IgD-negative memory B cell (primary cell): ENCODE results near the gene BSPRY. TPM values are rescaled to one million over a fixed set of nuclear protein-coding genes. Genes with fewer than 3 reads are reported as not detected.
"Not testable (repeated sequence)": the region's sequence is repeated elsewhere in the genome, so short reads cannot be mapped to it uniquely, and the experiment has no call there.

Source experiments
- H3K27ac Mint-ChIP-seq, 3 donors: one replicate each; pipeline ENCODE4 v1.8.0; 2020 to 2022; ENCODE audit warnings: mild to moderate bottlenecking in 3 of 3, mixed read lengths in 3 of 3, moderate library complexity in 1 of 3
- H3K27me3 Mint-ChIP-seq: one replicate; pipeline ENCODE4 v1.8.0; 2021; ENCODE audit warnings: mixed read lengths
- H3K36me3 Mint-ChIP-seq: one replicate; pipeline ENCODE4 v1.8.0; 2020; ENCODE audit warnings: mild to moderate bottlenecking, mixed read lengths
- H3K4me1 Mint-ChIP-seq, 3 donors: one replicate each; pipeline ENCODE4 v1.8.0; 2020 to 2022; ENCODE audit warnings: mixed read lengths in 3 of 3, mild to moderate bottlenecking in 1 of 3
- H3K4me3 Mint-ChIP-seq, 4 donors: one replicate each; pipeline ENCODE4 v1.8.0; 2020 to 2022; ENCODE audit warnings: mild to moderate bottlenecking in 4 of 4, mixed read lengths in 4 of 4, moderate library complexity in 3 of 4
- H3K9me3 Mint-ChIP-seq, 3 donors: one replicate each; pipeline ENCODE4 v1.8.0; 2020 to 2021; ENCODE audit warnings: mixed read lengths in 3 of 3, mild to moderate bottlenecking in 1 of 3
- polyA plus RNA-seq: library from polyadenylated mRNA; unstranded; fragments of 300-500 nt; fragmentation: Illumina TruSeq; gene quantifications from one replicate; pipeline ENCODE4 v1.2.3, GENCODE V29; 2021

Gene BSPRY
- polyA plus RNA-seq, 1 donor from 2014 or later = 1.3 TPM

DNA sequence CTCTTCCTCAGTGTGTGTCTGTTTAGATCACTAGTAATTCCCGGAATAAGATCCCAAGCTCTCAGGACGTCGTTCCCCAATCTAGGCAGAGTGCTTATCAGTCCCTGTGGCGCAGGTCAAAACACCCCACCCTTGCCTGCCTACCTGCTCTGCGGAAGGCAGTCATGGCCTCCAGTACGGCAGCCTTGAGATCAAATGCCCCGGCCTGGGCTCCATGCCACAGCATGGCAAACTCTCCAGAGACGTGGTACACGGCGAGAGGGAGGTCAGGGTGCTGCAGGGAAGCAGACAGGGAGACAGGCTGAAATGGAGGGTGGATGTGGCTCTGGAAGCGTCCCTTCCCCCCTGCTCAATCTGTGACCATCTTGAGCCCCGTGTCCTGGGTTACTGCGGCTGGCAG, 39.5 kb downstream of the BSPRY start:
- no peaks in the 10 kb centered on the region for H3K27me3 Mint-ChIP-seq
- no peak overlapping the region for H3K27ac Mint-ChIP-seq
- H3K36me3 Mint-ChIP-seq = peaks cover 9% of the 10 kb centered on the region
- no peaks in the 10 kb centered on the region for H3K9me3 Mint-ChIP-seq
- peaks cover 0 to 2% (median 0%) of the 10 kb centered on the region in 3 donors for H3K4me1 Mint-ChIP-seq
- H3K4me3 Mint-ChIP-seq = no peak overlapping the region

DNA sequence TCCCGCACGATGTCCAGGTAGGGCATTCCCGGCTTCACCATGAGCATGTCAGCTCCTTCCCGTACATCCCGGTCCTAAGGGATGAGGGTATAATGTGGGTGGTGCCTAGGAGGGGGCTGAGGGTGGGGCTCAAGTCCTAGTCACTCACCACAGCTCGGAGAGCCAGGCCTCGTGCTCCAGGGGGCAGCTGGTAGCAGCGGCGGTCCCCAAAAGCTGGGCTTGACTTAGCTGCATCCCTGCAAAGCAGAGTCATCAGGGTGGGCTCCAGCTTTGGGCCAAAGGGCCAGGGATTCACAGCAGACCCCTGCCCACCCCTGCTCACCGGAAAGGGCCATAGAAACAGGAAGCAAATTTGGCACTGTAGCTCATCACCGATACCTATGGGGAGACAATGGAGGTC, 40.1 kb downstream of the BSPRY start:
- Mint-ChIP-seq H3K27me3 (no peaks in the 10 kb centered on the region), H3K27ac (no peak overlapping the region), H3K36me3 (peaks cover 9% of the 10 kb centered on the region)

DNA sequence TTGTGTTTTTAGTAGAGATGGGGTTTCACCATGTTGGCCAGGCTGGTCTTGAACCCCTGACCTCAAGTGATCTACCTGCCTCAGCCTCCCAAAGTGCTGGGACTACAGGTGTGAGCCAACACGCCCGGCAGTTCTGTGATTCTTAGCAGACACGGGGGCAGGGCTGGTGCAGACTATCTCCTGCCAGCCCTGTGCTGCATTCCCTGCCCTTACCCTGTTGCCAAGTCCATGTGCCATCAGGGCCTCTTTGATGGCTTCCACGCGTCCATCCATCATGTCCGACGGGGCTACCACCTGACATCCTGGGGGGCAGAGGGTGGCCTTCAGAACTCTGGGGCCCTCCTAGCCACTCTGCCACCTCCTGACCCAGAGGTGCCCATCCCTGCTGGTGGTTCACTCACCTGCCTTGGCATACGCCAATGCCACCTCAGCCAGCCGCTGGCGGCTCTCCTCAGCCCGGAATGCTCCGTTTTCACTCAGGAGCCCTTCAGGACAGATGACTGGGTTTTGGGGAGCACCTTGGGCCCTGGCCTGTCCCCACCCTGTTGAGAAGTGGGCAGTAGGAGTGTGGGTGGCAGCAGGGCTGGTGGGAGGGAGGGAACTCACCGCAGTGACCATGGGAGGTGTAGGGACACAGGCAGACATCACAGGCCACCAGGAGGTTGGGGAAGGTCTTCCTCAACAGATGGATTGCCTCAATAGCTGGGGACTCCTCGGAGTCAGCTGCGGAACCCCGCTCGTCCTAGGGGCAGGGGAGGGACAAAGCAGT, 41.0 kb downstream of the BSPRY start:
- Mint-ChIP-seq H3K4me1 (peaks cover 0 to 2% (median 0%) of the 10 kb centered on the region in 3 donors), H3K27me3 (no peaks in the 10 kb centered on the region), H3K4me3 (no peak overlapping the region), H3K9me3 (no peaks in the 10 kb centered on the region), H3K36me3 (peaks cover 8% of the 10 kb centered on the region), H3K27ac (no peak overlapping the region)

More for the DNA sequence above, 40.1 kb downstream of the BSPRY start:
- H3K4me3 Mint-ChIP-seq = no peak overlapping the region
- peaks cover 0 to 2% (median 0%) of the 10 kb centered on the region in 3 donors for H3K4me1 Mint-ChIP-seq
- H3K9me3 Mint-ChIP-seq = no peaks in the 10 kb centered on the region

DNA sequence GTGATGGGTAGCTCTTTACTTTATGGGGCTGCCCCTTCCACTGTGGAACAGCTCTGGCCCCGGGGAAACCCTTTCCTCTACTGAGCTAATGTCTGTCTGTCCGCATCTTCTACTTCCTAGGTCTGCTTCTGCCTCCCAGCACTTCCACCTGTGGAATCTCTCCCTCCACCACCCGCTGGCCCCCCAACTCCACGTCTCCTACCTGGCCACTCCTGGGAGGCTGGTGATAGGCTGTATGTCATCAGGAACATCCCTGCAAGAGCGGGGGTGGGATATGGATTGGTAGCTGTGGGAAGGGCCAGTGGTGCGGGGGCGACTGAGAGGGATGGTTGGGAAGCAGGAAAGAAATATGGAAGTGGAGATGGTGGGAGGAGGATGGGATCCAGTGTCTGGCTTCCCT, 42.6 kb downstream of the BSPRY start:
- Mint-ChIP-seq H3K9me3 (no peaks in the 10 kb centered on the region), H3K4me3 (no peak overlapping the region), H3K36me3 (peaks cover 6% of the 10 kb centered on the region)

DNA sequence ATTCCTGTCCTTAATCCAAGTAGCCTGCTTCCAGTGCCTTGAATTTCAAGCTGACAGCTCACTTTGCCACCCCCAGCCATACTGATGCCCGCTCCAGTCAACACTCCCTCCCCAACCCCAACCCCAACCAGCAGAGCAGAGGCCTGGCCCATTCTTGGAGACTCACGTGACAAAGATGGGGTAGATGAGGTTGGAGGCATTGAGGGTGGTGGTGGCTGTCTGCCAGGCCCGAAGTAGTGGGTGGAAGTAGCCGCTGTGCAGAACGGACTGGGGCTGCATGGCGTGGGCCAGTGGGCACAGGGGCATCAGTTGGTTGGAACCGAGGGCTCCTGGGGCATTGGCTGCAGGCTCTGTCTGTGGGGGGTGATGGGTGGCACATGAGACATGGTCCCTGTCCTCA, 43.9 kb downstream of the BSPRY start:
- no peaks in the 10 kb centered on the region for H3K4me1 Mint-ChIP-seq
- H3K27me3 Mint-ChIP-seq = no peaks in the 10 kb centered on the region
- H3K9me3 Mint-ChIP-seq = no peaks in the 10 kb centered on the region
- H3K36me3 Mint-ChIP-seq = peaks cover 6% of the 10 kb centered on the region
- no peak overlapping the region for H3K4me3 Mint-ChIP-seq
- no peak overlapping the region for H3K27ac Mint-ChIP-seq

More for the DNA sequence above, 42.6 kb downstream of the BSPRY start:
- H3K4me1 Mint-ChIP-seq = no peaks in the 10 kb centered on the region
- H3K27ac Mint-ChIP-seq = no peak overlapping the region
- no peaks in the 10 kb centered on the region for H3K27me3 Mint-ChIP-seq

DNA sequence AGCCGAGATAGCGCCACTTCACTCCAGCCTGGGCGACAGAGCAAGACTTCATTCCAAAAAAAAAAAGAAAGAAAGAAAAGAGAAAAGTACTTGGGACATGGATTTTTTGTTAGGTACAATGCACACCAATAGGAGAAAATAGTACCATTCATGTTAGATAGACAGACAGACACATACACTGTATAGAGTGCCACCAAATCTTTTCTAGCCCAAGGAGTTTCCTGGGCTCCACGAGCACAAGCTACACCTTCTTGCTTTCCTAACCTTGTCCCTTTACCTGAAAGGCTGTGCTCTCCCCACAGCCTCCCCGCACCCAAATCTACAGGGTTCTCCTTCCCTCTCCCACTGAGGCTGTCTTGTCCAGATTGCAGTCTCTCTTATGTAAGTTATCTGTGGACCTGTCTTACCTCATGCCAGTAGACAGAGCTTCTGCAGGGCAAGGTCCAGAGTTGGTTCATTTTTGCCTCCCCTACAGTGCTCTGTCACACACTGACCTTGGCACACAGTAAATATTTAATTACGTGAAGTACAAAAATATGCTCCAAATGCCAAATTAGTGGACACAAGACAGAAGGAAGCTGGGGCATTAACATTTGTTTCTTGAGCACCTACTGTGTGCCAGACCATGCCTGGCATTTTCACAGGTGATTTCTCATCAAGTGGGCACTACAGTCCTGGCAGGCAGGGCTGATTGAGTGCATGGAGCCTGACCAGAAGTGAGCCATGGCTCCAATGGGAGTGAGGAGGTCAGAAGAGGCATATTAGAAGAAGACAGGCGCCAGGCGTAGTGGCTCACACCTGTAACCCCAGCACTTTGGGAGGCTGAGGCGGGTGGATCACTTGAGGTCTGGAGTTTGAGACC, 45.9 kb downstream of the BSPRY start:
- Mint-ChIP-seq H3K4me3 (no peak overlapping the region), H3K27ac (no peak overlapping the region), H3K36me3 (peaks cover 5% of the 10 kb centered on the region), H3K4me1 (peaks cover 0 to 7% (median 4%) of the 10 kb centered on the region in 3 donors), H3K27me3 (no peaks in the 10 kb centered on the region), H3K9me3 (no peaks in the 10 kb centered on the region)

DNA sequence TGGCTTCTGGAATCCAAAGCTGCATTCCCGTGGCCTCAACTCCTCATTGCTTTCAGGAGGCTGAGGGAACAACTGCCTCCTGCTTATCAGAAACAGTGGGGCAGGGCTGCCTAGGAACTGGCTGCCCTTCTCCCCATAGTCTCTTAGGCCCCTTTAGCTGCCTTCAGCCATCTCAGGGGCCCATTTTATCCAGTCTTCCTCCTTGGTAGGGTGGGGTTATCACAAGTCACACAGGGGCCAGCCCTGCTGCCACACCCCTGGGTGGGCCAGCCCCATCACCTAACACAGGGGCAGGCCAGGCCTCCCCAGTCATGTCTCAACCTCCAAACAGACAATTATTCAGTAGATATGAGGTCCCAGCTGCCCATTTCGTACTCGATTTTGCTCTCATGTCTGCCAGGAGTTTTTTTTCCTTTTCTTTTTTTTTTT, 47.9 kb downstream of the BSPRY start:
- Mint-ChIP-seq H3K9me3 (no peaks in the 10 kb centered on the region), H3K4me3 (no peak overlapping the region), H3K27ac (no peak overlapping the region), H3K4me1 (peaks cover 9 to 11% (median 9%) of the 10 kb centered on the region in 3 donors), H3K27me3 (no peaks in the 10 kb centered on the region), H3K36me3 (peaks cover 3% of the 10 kb centered on the region)

DNA sequence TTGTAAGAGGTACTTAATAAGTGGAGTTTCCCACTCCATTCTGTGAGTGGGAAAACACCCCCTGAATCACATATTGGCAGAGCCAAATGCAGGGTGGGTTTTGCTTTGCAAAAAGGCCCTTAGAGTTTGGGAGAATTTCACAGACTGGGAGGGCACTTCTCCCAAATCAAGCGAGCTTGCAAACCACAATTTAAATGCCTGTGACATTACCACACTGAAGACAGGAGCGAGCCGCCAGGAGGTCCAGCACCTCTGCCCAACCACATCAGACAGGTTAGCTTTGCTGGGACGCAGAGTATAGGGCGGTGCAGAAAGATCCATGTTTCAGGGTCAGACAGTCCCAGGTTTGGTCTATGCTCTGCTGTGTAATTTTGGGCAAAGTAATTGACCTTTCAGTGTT, 49.5 kb downstream of the BSPRY start:
- H3K27ac Mint-ChIP-seq = peak overlapping the region in 1 of 3 donors; percentile 35

DNA sequence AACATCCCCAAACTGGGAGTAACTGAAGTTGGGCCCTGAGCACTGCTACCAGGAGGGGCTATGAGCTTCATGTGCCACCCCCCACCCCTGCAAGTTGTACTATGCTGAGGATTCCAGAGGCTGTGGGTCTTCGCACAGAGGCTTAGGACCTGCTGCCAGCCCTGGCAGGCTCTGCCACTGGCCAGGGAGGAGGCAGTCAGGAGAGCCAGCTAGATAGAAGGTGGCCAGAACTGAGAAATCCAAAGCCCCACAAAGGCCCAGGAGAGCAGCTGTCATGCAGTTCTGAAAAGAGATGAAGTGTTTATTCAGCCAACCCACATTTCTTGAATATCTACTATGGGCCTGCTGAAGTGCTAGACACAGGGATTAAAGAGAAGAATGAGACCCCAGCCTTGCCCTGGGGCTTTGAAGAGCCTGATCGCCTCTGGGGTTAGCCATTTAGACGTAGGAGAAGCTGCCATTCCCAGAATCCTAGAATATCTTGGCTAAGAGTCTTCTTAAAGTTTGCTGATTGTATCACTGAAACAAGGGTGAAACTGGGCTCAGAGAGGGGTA, 50.4 kb downstream of the BSPRY start:
- peak overlapping the region; percentile 73 to 82 (median 78) for H3K4me3 Mint-ChIP-seq
- H3K27ac Mint-ChIP-seq = peak overlapping the region in 2 of 3 donors; percentile 57 to 62
- peaks cover 9 to 11% (median 9%) of the 10 kb centered on the region in 3 donors for H3K4me1 Mint-ChIP-seq
- H3K27me3 Mint-ChIP-seq = no peaks in the 10 kb centered on the region
- H3K9me3 Mint-ChIP-seq = no peaks in the 10 kb centered on the region
- H3K36me3 Mint-ChIP-seq = peaks cover 3% of the 10 kb centered on the region

More for the DNA sequence above, 49.5 kb downstream of the BSPRY start:
- H3K36me3 Mint-ChIP-seq = peaks cover 3% of the 10 kb centered on the region
- H3K27me3 Mint-ChIP-seq = no peaks in the 10 kb centered on the region
- peak overlapping the region; percentile 17 to 79 (median 74) for H3K4me3 Mint-ChIP-seq
- H3K4me1 Mint-ChIP-seq = peaks cover 9 to 11% (median 9%) of the 10 kb centered on the region in 3 donors
- no peaks in the 10 kb centered on the region for H3K9me3 Mint-ChIP-seq

DNA sequence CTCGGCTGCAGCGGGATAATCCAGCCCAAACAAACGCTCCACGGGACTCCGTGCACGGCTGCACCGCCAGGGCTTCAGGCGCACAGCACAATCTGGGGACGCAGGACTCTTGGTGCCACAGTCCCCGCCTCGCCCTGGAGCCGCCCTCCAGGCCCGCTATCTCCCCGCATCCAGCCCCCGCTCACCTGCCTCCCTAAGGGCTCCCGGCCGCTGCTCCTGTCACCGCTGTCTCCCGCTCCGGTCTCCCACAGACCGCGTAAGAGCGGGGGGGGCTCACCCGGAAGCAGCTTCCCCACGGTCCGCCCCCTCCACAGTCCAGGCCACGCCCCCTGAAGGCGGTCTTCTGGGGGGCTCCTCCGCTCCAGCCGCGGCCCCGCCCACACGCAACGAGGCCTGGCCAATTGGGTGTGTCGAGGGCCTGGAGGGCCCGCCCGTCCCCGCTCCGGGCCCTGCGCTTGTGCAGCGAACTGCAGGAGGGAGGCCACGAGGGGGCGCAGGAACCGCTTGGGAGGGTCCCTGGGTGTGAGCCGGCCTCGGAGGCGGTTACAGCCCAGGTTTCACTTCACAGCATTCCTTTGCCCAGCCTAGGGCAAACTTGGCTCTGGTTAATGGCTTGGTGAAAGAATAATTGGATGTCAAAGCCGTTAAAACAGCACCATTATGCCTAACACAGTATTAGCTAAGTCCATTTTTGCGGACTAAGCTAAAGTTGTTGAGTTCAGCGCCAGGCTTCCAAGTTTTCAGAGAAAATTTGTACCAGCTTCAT, 51.9 kb downstream of the BSPRY start, which contains the start of gene ALAD:
Gene ALAD, minus strand, starts transcription at position 258 of the 766 bp plus-strand sequence. CDS start 7,725 bp downstream, outside the sequence.
- peak within 1 kb of the TSS; percentile 89 to 98 (median 96) for H3K4me3 Mint-ChIP-seq
- peaks cover 9 to 11% (median 9%) of the 10 kb centered on the region in 3 donors for H3K4me1 Mint-ChIP-seq
- H3K27ac Mint-ChIP-seq = peak within 1 kb of the TSS; percentile 15 to 89 (median 86)
- no peaks in the 10 kb centered on the region for H3K36me3 Mint-ChIP-seq
- no peaks in the 10 kb centered on the region for H3K27me3 Mint-ChIP-seq
- H3K9me3 Mint-ChIP-seq = no peaks in the 10 kb centered on the region

DNA sequence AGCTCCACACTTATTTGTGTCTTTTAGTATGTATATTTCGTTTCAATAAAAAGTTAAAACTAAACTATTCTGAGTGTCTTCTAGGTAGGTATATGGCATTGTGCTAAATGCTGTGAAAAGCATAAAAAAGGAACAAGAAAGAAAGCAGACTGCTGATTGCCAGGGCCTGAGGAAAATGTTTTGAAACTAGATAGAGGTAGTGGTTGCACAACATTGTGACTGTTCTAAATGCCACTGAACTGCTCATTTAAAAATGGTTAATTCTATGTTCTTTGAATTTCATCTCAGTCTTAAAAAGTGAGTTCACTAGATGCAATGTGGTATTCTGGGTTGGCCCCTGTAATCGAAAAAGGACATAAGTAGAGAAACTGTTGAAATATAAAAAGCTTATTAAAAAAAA, 54.3 kb downstream of the BSPRY start:
- peak overlapping the region in 2 of 4 donors; percentile 45 to 69 for H3K4me3 Mint-ChIP-seq
- H3K27me3 Mint-ChIP-seq = no peaks in the 10 kb centered on the region
- no peaks in the 10 kb centered on the region for H3K36me3 Mint-ChIP-seq
- H3K27ac Mint-ChIP-seq = peak overlapping the region in 1 of 3 donors; percentile 58
- H3K9me3 Mint-ChIP-seq = no peaks in the 10 kb centered on the region
- peaks cover 13 to 22% (median 15%) of the 10 kb centered on the region in 3 donors for H3K4me1 Mint-ChIP-seq

DNA sequence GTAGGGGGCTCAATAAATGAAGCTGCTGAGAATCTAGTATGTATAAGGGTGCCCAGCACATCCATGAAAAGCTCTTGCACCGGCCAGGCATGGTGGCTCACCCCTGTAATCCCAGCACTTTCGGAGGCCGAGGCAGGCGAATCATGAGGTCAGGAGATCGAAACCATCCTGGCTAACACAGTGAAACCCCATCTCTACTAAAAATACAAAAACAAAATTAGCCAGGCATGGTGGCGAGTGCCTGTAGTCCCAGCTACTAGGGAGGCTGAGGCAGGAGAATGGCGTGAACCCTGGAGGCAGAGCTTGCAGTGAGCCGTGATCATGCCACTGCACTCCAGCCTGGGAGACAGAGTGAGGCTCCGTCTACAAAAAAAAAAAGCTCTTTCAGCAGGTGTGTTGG, 57.0 kb downstream of the BSPRY start:
- Mint-ChIP-seq H3K27ac (peak overlapping the region in 2 of 3 donors; percentile 65 to 86), H3K4me1 (peaks cover 9 to 26% (median 15%) of the 10 kb centered on the region in 3 donors)
- H3K27me3 Mint-ChIP-seq, H3K9me3 Mint-ChIP-seq, H3K36me3 Mint-ChIP-seq, H3K4me3 Mint-ChIP-seq: not testable (repeated sequence)

DNA sequence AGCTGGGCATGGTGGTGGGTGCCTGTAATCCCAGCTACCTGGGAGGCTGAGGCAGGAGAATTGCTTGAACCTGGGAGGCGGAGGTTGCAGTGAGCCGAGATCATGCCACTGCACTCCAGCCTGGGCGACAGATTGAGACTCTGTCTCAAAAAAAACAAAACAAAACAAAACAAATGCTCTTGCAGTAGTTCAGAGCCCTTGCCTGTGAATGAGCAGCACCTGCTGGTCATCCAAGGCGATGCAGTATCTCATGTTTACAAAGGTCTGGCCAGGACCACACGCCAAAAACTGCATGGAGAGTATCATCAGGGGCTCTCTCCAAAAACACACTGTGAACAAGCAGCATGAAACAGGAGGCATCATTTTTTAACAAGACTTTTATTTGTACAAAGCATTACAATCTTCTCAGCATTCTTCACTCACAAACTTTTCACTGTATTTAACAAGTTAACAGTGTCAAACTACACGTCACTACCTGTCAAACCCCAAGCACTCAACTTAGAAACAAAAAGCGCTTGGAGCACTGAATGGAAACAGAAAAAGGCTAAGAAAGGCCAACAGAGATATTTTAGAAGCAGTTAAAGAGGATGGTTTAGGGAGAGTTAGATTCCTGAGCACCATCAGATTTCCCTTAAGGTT, 57.7 kb downstream of the BSPRY start:
- Mint-ChIP-seq H3K4me1 (peaks cover 7 to 22% (median 9%) of the 10 kb centered on the region in 3 donors), H3K4me3 (peak overlapping the region; percentile 28 to 86 (median 52))
- H3K36me3 Mint-ChIP-seq = not testable (repeated sequence)

DNA sequence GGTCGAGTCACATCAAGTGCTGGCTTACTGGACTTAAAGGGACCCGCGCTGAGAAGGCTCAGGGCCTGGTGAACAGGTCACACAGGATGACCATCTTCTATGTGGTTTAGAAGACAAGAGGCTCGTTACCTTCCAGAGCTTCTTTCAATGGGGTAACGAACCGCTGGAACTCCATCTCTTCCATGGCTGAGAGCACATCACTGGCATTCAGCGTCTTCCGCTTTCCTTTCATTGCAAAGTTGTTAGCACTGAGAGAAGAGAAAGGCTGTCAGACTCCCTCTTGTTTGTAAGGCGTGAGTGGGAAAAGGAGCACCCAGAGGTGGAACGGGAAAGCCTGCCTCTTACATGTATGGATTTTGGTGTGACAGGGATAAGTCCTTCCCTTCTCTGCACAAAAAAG, 60.1 kb downstream of the BSPRY start:
- Mint-ChIP-seq H3K4me3 (peak overlapping the region; percentile 86 to 100 (median 98)), H3K27ac (peak overlapping the region; percentile 92 to 100 (median 100)), H3K4me1 (peaks cover 7 to 22% (median 9%) of the 10 kb centered on the region in 3 donors), H3K27me3 (no peaks in the 10 kb centered on the region), H3K36me3 (no peaks in the 10 kb centered on the region), H3K9me3 (no peaks in the 10 kb centered on the region)

More for the DNA sequence above, 57.7 kb downstream of the BSPRY start:
- not testable (repeated sequence) for H3K27me3 Mint-ChIP-seq, H3K9me3 Mint-ChIP-seq
- peak overlapping the region; percentile 5 to 86 (median 65) for H3K27ac Mint-ChIP-seq
